ENCODE measurements around the gene CCDC83.

Gene CCDC83

DNA sequence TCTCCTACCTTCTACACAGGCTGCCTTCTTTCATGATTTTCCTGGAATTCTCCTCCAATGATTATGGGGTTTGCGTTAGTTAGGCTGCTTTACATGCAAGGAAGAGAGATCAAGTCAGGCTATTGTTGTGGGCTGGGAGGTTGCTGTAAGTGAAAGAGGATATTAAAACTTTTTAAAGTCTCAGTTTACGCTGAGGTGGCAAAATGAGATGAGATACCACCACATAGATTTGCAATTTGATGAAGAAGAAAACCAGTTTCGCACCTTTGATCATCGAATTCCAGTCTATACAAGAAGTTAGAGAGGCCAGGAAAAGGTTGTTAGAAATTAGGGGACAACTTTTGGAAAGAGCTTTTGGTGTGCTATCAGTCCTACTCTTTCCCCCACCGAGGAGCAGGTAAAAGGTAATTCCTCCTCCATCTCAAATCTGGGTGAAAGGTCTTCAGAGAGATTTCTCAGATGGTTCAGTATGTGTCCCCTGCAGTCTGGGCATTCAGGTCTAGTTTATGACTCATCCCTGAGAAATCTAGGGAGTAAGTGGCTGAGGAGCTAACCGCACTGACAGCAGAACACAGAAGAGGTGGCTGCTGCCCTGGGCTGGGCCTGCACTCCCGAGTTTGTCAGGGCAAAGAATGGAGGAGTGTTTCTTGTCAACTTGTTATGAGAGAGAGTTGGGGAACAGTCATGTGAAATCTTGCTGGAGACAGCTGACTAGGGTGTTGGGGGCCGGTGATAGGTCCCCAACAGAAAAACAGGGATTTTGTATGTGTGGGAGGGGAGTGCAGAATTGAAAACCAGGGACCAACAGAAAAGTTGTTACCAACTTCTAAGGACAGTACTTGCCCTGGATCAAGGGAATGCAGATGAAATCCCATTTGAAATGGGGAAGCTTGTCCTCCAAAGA, 34.7 kb downstream of the CCDC83 start (continued):
- TF ChIP-seq ZNF16 (tag by site-specific recombination; IDR thresholded peaks at IDR 0.05; ENCODE audit: low read depth) (no peak), ZNF146 (tag by site-specific recombination; IDR thresholded peaks at IDR 0.05) (no peak), ZNF677 (tag by site-specific recombination; IDR thresholded peaks at IDR 0.05) (no peak), YY2 (tag by site-specific recombination; IDR thresholded peaks at IDR 0.05) (no peak), REPIN1 (tag by site-specific recombination; IDR thresholded peaks at IDR 0.05; ENCODE audit: low read depth) (no peak), ZNF335 (tag by site-specific recombination; conservative IDR thresholded peaks at IDR 0.05) (0 out of 2 replicates have a peak, but pooled peaks have one; percentile 30), ZNF37A (tag by site-specific recombination; IDR thresholded peaks at IDR 0.05) (no peak), ZNF776 (tag by site-specific recombination; IDR thresholded peaks at IDR 0.05; ENCODE audit: borderline replicate concordance) (no peak), ZBTB48 (tag by site-specific recombination; IDR thresholded peaks at IDR 0.05) (no peak), GLI2 (tag by site-specific recombination; IDR thresholded peaks at IDR 0.05; ENCODE audit: borderline replicate concordance, low read depth) (no peak)
- TF ChIP-seq, protein P1, sequence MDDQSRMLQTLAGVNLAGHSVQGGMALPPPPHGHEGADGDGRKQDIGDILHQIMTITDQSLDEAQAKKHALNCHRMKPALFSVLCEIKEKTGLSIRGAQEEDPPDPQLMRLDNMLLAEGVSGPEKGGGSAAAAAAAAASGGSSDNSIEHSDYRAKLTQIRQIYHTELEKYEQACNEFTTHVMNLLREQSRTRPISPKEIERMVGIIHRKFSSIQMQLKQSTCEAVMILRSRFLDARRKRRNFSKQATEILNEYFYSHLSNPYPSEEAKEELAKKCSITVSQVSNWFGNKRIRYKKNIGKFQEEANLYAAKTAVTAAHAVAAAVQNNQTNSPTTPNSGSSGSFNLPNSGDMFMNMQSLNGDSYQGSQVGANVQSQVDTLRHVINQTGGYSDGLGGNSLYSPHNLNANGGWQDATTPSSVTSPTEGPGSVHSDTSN (CRISPR knock-in tag; IDR thresholded peaks at IDR 0.05) = no peak
- TF ChIP-seq, protein P2, sequence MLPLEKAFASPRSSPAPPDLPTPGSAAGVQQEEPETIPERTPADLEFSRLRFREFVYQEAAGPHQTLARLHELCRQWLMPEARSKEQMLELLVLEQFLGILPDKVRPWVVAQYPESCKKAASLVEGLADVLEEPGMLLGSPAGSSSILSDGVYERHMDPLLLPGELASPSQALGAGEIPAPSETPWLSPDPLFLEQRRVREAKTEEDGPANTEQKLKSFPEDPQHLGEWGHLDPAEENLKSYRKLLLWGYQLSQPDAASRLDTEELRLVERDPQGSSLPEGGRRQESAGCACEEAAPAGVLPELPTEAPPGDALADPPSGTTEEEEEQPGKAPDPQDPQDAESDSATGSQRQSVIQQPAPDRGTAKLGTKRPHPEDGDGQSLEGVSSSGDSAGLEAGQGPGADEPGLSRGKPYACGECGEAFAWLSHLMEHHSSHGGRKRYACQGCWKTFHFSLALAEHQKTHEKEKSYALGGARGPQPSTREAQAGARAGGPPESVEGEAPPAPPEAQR (tag by site-specific recombination; IDR thresholded peaks at IDR 0.05) = no peak
- TF ChIP-seq, protein P3, sequence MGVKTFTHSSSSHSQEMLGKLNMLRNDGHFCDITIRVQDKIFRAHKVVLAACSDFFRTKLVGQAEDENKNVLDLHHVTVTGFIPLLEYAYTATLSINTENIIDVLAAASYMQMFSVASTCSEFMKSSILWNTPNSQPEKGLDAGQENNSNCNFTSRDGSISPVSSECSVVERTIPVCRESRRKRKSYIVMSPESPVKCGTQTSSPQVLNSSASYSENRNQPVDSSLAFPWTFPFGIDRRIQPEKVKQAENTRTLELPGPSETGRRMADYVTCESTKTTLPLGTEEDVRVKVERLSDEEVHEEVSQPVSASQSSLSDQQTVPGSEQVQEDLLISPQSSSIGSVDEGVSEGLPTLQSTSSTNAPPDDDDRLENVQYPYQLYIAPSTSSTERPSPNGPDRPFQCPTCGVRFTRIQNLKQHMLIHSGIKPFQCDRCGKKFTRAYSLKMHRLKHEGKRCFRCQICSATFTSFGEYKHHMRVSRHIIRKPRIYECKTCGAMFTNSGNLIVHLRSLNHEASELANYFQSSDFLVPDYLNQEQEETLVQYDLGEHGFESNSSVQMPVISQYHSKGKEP (tag by site-specific recombination; IDR thresholded peaks at IDR 0.05) = no peak

DNA sequence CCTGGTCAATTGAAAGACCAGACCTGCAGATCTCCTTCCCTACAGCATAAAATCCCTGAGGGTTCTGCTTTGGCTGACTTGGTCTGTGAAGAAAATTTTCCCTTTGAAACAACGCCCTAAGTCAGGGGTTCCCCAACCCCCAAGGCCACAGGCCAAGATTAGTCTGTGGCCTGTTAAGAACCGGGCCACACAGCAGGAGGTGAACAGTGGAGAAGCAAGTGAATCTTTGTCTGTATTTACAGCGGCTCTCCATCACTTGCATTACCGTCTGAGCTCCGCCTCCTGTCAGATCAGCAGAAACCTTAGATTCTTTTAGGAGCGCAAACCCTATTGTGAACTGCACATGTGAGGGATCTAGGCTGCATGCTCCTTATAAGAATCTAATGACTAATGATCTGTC, 38.2 kb downstream of the CCDC83 start:
- Histone ChIP-seq H3K36me3 (ENCODE audit: control insufficient read depth in 2 of 2, insufficient read depth in 1 of 2, low read length in 2 of 2) (no peaks in the 10 kb centered on the region), H3K27ac (ENCODE audit: extremely low read depth, low read depth, low read length) (no peak overlapping the region), H3K4me3 (ENCODE audit: low read depth, low read length) (no peak overlapping the region), H3K9me3 (ENCODE audit: control insufficient read depth, insufficient read depth, low read depth, low read length) (no peaks in the 10 kb centered on the region), H3K4me1 (ENCODE audit: control insufficient read depth, insufficient read depth, low read length) (no peaks in the 10 kb centered on the region)
- ChIA-PET POLR2A (no interaction called here), CTCF (interaction anchor here (1.6 kb wide), 1 partner anchor 38 kb away, joined by 4 read pairs; the partner anchor contains the start of gene CCDC83)
- TF ChIP-seq, protein P4, sequence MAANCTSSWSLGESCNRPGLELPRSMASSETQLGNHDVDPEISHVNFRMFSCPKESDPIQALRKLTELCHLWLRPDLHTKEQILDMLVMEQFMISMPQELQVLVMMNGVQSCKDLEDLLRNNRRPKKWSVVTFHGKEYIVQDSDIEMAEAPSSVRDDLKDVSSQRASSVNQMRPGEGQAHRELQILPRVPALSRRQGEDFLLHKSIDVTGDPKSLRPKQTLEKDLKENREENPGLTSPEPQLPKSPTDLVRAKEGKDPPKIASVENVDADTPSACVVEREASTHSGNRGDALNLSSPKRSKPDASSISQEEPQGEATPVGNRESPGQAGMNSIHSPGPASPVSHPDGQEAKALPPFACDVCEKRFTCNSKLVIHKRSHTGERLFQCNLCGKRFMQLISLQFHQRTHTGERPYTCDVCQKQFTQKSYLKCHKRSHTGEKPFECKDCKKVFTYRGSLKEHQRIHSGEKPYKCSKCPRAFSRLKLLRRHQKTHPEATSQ (tag by site-specific recombination; IDR thresholded peaks at IDR 0.05) = no peak
- TF ChIP-seq ZNF610 (tag by site-specific recombination; IDR thresholded peaks at IDR 0.05; ENCODE audit: borderline replicate concordance) = peak; percentile 77; the same call in 1 of the 2 replicates

DNA sequence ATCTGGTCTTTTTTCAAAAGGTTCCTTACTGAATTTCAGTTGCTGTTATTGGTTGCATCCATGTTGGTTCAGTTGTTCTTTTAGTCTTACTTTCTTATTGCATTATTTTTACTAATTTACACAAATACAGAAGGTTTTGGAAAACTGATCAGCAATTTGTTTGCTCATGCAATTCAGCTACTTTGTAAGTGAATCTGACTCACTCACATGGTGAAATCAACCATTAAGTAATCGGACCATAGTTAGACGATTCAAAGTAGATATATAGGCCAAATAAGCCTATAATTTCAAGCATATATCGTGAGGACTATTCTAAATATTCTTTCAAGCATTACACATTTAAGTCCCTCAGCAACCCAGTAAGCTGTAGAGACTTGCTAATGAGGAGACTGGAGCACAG, 41.7 kb downstream of the CCDC83 start:
- Histone ChIP-seq H3K9me3 (ENCODE audit: control insufficient read depth, insufficient read depth, low read depth, low read length) (no peaks in the 10 kb centered on the region), H3K36me3 (ENCODE audit: control insufficient read depth in 2 of 2, insufficient read depth in 1 of 2, low read length in 2 of 2) (no peaks in the 10 kb centered on the region), H3K4me1 (ENCODE audit: control insufficient read depth, insufficient read depth, low read length) (no peaks in the 10 kb centered on the region), H3K4me3 (ENCODE audit: low read depth, low read length) (no peak overlapping the region), H3K27ac (ENCODE audit: extremely low read depth, low read depth, low read length) (no peak overlapping the region)
- POLR2A ChIA-PET = no interaction called here
- CTCF ChIA-PET = no interaction called here
- TF ChIP-seq ZBTB20 (tag by site-specific recombination; IDR thresholded peaks at IDR 0.05) (no peak), SETDB1 (IDR thresholded peaks at IDR 0.05; ENCODE audit: insufficient read length, low read length) (peak; percentile 36)

All from HEK293 (cell line).